H7 (cell line): ENCODE data around the gene BTNL3. TPM values are rescaled to one million over a fixed set of nuclear protein-coding genes. Genes with fewer than 3 reads are reported as not detected.
"Not testable (repeated sequence)": the region's sequence is repeated elsewhere in the genome, so short reads cannot be mapped to it uniquely, and the experiment has no call there.

ENCODE experiments used
- DNase-seq: peaks from one replicate; pipeline ENCODE4 v3.0.0; 2012
- H3K27me3 ChIP-seq: 2 replicates; pipeline ENCODE4 v1.6.0; 2011; ENCODE audit warnings: mild to moderate bottlenecking, low read length; ENCODE audit not compliant: control insufficient read depth, insufficient read depth
- H3K36me3 ChIP-seq: replicated peaks from 2 replicates; pipeline ENCODE4 v1.5.1; 2011; ENCODE audit warnings: low read length; ENCODE audit not compliant: control insufficient read depth, insufficient read depth
- H3K4me3 ChIP-seq: 2 replicates; pipeline ENCODE4 v1.5.1; 2011; ENCODE audit warnings: low read depth, mild to moderate bottlenecking, control low read depth, low read length, moderate library complexity; ENCODE audit not compliant: insufficient read depth
- total RNA-seq: library from RNA; depleted of rRNA; stranded (reverse); fragments of >200 nt; shearing (Covaris generic); gene quantifications from 2 replicates; pipeline ENCODE4 v1.2.3, GENCODE V29; 2014

BTNL3 gene
- total RNA-seq, 1 experiment from 2014 or later = not detected

DNA sequence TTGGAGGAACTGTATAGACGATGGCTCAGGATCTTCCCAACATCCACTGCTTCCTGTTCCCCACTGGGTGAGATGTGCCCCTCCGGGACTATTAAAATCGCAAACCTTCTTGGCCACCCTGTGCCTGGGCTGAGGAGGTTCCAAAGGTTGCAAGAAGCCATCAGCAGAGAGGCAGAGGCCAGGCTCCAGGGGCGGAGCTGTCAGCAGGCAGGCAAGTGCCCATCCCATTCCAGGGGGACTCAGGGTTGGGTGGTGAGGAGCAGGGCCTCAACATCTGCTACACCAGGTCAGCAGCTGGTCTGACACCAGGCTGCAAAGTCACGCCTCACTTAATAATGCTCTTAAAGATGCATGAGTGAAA lies 2.2 kb downstream of the BTNL3 start:
- Histone ChIP-seq H3K4me3 (no peak overlapping the region), H3K27me3 (no peaks in the 10 kb centered on the region), H3K36me3 (no peaks in the 10 kb centered on the region)
- no peak for DNase-seq

- Histone ChIP-seq H3K4me3 (no peak overlapping the region), H3K27me3 (no peaks in the 10 kb centered on the region), H3K36me3 (no peaks in the 10 kb centered on the region)
- no peak for DNase-seq
Observed at GRCh38 chr5:181001947-181002346, 13.3 kb downstream of the BTNL3 start.

- H3K36me3 ChIP-seq = no peaks in the 10 kb centered on the region
Observed at GRCh38 chr5:181005791-181006190, 17.1 kb downstream of the BTNL3 start.

GRCh38 chr5:181008136-181008535 lies 19.5 kb downstream of the BTNL3 start:
- no peak overlapping the region for H3K4me3 ChIP-seq
- no peak for DNase-seq
- H3K36me3 ChIP-seq = no peaks in the 10 kb centered on the region
- no peaks in the 10 kb centered on the region for H3K27me3 ChIP-seq

More at GRCh38 chr5:181005791-181006190, 17.1 kb downstream of the BTNL3 start:
- no peak overlapping the region for H3K4me3 ChIP-seq
- peak; percentile 28 for DNase-seq
- no peaks in the 10 kb centered on the region for H3K27me3 ChIP-seq

DNA sequence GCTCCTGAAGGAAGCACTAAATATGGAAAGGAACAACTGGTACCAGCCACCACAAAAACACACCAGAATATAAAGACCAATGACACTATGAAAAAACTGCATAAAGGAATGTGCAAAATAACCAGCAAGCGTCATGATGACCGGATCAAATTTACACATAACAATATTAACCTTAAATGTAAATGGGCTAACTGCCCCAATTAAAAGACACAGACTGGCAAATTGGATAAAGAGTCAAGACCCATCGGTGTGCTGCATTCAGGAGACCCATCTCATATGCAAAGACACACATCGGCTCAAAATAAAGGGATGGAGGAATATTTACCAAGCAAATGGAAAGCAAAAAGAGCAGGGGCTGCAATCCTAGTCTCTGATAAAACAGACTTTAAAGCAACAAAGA lies 21.4 kb downstream of the BTNL3 start:
- DNase-seq, H3K27me3 ChIP-seq, H3K36me3 ChIP-seq, H3K4me3 ChIP-seq: not testable (repeated sequence)

GRCh38 chr5:181014654-181015053 lies 26.0 kb downstream of the BTNL3 start:
- not testable (repeated sequence) for H3K4me3 ChIP-seq, DNase-seq, H3K27me3 ChIP-seq, H3K36me3 ChIP-seq

- H3K4me3 ChIP-seq, H3K36me3 ChIP-seq, DNase-seq, H3K27me3 ChIP-seq: not testable (repeated sequence)
Observed at GRCh38 chr5:181017448-181017847, 28.8 kb downstream of the BTNL3 start.

DNA sequence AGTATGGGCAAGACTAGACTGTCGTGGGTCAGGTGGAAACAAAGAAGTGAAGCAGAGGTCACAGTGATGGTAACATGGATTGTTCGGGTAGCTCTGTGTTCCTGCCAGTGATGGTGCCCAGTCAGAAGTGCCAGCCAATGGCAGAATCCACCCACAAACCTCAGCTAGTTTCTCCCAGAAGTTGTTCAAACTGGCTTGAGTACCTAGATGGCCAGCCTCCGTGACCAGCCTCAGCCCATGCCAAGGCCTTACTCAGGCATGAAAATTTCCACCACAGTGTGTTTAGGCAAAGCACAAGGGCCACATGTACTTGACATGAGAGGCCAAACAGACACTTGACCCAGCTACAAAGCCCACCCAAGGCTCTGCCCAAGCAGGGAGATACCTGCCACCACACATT lies 32.0 kb downstream of the BTNL3 start:
- Histone ChIP-seq H3K4me3 (no peak overlapping the region), H3K36me3 (no peaks in the 10 kb centered on the region), H3K27me3 (no peaks in the 10 kb centered on the region)
- no peak for DNase-seq

DNA sequence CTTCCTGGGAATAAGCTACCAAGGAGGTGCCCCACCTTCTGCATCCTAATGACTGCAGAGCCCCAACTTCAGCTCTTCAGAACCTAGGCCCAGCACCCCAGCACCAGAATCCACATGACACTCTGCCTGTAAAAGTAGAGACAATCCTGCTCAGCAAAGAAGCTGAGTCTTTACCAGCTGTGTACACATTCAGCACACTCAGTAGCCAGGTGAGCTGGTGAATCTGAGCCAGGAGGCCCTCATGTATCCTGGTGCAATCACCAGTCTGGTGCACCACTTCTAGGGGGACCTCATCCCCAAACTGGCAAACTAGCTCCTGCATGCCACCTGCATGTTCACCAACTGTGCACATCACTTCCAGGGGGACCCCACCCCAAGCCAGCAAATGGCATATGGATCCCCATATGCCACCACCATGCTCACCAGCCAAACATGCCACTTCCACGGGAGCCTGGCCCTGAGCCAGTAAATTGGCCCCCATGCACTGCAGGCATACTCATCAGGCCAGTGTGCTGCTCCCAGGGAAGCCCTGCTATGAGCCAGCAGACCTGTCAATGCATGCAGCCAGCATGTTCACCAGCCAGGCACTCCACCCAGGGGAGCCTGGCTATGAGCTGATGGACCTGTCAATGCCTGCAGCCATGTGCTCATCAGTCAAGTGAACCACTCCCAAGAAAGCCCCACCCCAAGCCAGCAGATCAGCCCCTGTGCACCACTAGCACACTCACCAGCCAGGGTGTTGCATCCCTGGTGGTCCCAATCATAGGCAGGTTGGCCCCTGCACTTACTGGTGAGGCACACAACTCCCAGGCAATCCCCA lies 35.8 kb downstream of the BTNL3 start:
- no peaks in the 10 kb centered on the region for H3K36me3 ChIP-seq
- H3K27me3 ChIP-seq = no peaks in the 10 kb centered on the region
- no peak for DNase-seq
- H3K4me3 ChIP-seq = no peak overlapping the region

GRCh38 chr5:181027452-181028031 lies 38.9 kb downstream of the BTNL3 start:
- Histone ChIP-seq H3K27me3 (no peaks in the 10 kb centered on the region), H3K4me3 (peak overlapping the region; percentile 52), H3K36me3 (no peaks in the 10 kb centered on the region)
- DNase-seq = no peak

- H3K4me3 ChIP-seq = peak overlapping the region; percentile 52
- DNase-seq = peak; percentile 73
- H3K27me3 ChIP-seq = no peaks in the 10 kb centered on the region
Observed at GRCh38 chr5:181028032-181028819, 39.6 kb downstream of the BTNL3 start.

GRCh38 chr5:181031716-181032115 lies 43.1 kb downstream of the BTNL3 start:
- Histone ChIP-seq H3K27me3 (peaks cover 1% of the 10 kb centered on the region; the same call in 1 of the 2 replicates), H3K36me3 (no peaks in the 10 kb centered on the region), H3K4me3 (no peak overlapping the region; the same call in 1 of the 2 replicates)
- DNase-seq = no peak

More at GRCh38 chr5:181028032-181028819, 39.6 kb downstream of the BTNL3 start:
- H3K36me3 ChIP-seq = no peaks in the 10 kb centered on the region

DNA sequence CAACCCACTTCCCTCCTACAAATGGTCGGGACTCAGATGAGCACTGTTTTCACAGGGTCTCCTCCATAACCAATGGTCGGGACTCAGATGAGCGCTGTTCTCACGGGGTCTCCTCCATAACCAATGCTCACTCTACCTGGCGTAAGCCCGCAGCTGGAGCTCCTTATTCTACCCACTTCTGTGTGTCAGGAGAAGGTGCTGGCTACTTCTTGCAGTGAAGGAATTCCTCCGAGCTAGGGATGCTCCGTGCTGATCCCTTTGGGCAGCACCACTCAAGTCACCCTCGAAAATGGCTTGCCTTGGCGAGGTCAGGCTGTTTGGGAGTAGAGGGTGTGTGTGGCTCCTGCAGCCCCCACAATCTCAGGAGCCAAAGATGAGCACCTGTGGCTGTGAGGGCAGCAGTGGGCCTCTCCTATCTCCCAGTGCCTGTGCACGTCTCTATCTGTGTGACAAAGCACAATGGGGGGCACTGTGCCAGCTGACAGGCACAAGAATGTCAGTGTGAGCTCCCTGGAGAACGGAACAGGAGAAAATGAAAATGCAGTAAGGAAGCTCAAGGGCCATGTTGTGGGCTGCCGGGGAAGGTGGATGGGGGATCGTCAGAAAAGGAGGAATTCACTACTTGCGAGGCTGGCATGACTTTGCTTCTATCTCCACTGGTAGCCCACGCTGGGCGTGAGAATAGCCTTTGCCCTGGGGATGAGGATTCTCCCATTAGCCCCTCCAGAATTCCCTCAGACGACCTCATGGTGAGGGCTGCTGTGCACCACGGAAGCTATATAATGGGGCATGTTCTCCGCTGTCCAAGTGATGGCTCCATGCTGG lies 47.6 kb downstream of the BTNL3 start:
- H3K27me3 ChIP-seq = peaks cover 1% of the 10 kb centered on the region; the same call in 1 of the 2 replicates
- H3K36me3 ChIP-seq = no peaks in the 10 kb centered on the region
- no peak for DNase-seq
- H3K4me3 ChIP-seq = no peak overlapping the region

DNA sequence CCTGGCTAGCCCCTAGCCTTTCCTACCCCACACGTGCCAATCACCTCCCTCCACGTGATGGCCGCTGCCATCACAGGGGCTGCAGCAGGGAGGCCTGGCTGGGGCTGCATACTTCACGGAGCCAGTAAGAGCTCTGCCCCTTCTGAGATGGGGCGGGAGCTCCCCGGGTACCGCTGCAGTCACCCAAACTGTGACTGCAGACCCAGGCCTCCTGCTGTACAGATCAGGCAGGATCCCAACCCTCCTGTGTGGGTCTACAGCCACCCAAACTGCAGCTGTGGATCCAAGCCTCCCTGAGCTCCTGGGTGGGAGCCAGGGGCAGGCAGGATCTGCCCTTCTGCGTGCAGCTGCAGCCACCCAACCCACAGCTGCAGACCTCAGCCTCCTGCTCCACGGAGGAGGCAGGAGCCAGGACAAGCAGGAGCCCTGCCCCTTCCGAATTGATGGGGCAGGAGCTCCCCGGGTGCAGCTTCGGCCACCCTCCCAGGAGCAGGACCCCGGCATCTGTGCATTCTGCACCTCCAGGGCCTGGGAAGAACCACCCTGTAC lies 48.2 kb downstream of the BTNL3 start:
- no peaks in the 10 kb centered on the region for H3K36me3 ChIP-seq
- DNase-seq = no peak
- peaks cover 4% of the 10 kb centered on the region; the same call in 1 of the 2 replicates for H3K27me3 ChIP-seq
- no peak overlapping the region for H3K4me3 ChIP-seq
